EH (cell line): ENCODE data around the gene RIF1.
A peak's percentile ranks its signal among the peaks of the same experiment; 100 is the strongest.

Source experiments
- DNase-seq: peaks from one replicate; pipeline ENCODE4 v3.0.0-alpha.2; 2015; ENCODE audit warnings: low read depth

RIF1 gene

GRCh38 chr2:151518802-151519201 is 109.1 kb downstream of the RIF1 start:
- peak; percentile 27 for DNase-seq

GRCh38 chr2:151520976-151521375 is 111.3 kb downstream of the RIF1 start:
- DNase-seq = no peak

- no peak for DNase-seq
Observed at GRCh38 chr2:151522556-151522955, 112.9 kb downstream of the RIF1 start.

GRCh38 chr2:151523850-151524249 is 114.1 kb downstream of the RIF1 start:
- DNase-seq = peak; percentile 56

- DNase-seq = no peak
Observed at GRCh38 chr2:151525821-151526373, 116.2 kb downstream of the RIF1 start.

- no peak for DNase-seq
Observed at GRCh38 chr2:151526572-151527090, 116.9 kb downstream of the RIF1 start.
